Cerebellar cortex (tissue), 1 donor: ENCODE measurements around the gene FAM20A.
A peak's percentile ranks its signal among the peaks of the same experiment; 100 is the strongest.

Experiments used
- DNase-seq: peaks from one replicate; pipeline ENCODE4 v3.0.0-alpha.2; 2015; ENCODE audit warnings: low spot score

Gene FAM20A

GRCh38 chr17:68600931-68601564 lies at the start of gene FAM20A:
FAM20A (minus strand) TSS chr17:68601367; CDS start chr17:68600666, 701 bp downstream.
- no peak for DNase-seq

DNA sequence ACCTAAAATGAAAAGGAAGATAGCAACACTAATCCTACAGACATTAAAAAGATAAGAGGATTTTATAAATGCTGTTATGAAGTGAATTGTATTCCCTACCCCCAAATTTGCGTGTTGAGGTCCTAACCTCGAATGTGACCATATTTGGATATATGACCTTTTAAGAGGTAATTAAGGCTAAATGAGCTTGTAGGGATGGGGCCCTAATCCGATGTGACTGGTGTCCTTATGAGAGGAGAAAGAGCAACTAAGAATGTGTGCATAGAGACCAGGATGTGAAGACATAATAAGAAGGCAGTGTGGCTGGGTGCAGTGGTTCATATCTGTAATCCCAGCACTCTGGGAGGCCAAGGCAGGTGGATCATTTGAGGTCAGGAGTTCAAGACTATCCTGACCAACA lies 48.2 kb upstream of the FAM20A start:
- DNase-seq: no peak

DNA sequence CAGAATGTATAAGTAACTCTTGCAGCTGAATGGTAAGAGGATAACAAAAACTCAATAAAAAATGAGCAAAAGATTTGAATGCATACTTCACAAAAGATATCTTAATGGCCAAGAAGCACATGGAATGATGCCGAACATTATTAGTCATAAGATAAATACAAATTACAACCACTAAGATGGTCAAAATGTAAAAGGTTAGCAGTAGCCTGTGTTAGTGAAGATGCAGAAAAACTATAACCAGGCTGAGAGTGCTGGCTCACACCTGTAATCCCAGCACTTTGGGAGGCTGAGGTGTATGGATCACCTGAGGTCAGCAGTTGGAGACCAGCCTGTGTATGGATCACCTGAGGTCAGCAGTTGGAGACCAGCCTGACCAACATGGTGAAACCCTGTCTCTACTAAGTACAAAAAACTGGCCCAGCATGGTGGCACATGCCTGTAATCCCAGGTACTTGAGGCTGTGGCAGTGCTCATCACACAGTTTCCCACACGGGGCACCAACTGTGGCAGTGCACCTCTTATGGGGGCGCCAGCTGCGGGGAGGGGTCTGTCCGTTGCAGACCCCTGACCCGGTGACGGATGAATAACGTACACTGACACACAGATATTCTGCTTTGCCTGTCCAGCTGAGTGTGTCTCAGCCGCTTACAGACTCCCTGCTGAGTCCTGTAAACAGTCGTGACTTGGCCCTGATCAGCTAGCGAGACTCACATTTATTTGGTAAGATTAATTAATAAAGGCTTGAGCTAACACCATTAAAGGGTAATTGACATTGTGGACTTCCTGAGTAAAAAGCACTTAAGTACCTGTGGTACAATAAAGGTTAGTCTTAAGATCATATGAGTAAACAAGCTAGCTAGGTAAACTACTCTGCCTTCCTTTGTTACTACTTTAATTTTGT lies 45.7 kb upstream of the FAM20A start:
- no peak for DNase-seq

- DNase-seq: no peak
These were observed 40.9 kb upstream of the FAM20A start for GRCh38 chr17:68642118-68642412.

DNA sequence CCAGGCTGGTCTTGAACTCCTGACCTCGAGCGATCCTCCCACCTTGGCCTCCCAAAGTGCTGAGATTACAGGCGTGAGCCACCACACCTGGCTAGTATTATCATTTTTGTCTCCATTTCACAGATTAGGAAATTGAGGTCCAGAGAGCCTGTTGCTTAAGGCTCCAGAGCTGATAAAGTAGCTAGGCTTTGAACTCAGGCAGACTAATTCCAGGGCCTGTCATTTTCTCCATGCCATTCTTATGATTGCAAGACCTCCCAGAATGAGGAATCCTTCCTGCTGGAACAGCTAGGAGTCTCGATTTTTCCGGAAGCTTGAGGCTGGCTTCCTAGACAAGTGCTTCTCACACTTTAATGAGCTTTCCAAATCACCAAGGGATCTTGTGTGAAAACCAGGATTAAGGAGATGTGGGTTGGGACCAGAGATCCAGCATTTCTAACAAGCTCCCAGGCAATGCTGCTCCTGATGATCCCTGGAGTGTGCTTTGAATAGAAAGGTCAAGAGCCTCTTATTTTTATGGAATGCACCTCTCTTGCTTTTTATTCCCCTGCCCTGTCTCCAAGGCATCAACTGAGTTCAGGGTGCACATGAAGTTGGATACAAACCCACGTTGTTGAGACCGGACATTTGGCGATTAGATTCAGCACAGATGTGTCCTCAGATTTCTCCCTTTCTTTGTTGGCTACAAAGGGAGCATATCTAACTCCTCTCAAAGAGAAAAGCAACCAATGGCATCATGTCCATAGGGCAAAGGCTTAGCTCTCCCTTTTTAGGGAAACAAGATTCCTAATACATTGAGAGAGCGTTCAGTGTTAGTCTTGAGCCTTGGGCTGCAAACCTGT lies 40.3 kb upstream of the FAM20A start:
- no peak for DNase-seq

DNA sequence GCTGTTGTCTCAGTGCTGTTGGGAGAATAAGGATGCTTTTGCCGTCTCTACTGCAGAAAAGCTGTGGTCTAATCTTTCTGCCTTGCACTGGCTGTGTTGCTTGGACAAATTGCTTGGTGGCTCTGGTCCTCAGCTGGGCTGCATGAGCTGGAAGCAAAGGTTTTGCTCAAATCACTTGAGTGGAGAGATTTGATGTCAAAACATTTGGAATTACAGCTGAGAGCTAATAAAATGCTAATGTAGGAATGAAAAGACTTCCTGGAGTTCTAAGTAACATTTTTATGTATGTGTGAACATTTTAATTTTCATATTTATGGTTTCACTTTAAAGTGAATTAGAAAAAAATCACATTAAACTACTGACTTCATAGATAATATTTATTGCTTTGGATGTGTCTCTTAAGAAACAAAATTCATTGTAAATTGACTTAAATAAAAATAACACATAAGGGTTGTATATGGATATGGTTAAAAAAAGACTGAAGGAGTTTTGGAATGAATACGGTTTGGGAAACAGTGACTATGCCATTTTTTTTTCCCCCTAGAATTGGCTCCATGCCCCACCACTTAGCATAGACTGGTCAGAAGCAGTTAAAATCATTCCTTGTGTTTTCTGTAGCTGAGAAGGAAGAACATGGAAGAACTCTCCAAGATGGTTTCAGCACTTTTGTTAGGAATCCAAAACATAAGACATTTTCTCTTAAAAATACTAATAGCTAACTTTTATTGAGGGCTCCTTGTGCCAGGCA lies 39.2 kb upstream of the FAM20A start:
- DNase-seq: no peak

GRCh38 chr17:68634345-68634876 lies 33.2 kb upstream of the FAM20A start:
- no peak for DNase-seq

GRCh38 chr17:68628576-68628957 lies 27.4 kb upstream of the FAM20A start:
- DNase-seq: no peak

GRCh38 chr17:68627956-68628575 lies 26.9 kb upstream of the FAM20A start:
- DNase-seq: no peak

GRCh38 chr17:68624381-68624780 lies 23.2 kb upstream of the FAM20A start:
- no peak for DNase-seq

DNA sequence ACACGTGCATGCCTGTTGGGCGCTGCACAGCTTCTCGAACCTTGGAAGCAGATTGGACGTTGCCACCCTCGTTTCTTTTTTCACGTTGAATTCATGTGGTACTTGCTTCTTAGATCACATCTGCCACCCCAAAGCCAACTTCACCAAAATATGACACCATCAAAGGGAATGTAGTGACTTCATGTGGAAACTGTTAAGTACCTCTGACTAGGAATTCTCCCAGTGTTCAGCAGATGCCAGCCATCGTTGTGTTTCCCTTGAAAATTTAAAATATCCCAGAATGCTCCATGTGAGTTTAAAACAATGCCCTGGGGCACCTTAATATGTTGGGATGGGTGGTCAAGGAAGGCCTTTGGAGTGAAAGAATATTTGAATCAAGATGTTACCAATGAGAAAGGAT lies 22.6 kb upstream of the FAM20A start:
- DNase-seq: no peak

DNA sequence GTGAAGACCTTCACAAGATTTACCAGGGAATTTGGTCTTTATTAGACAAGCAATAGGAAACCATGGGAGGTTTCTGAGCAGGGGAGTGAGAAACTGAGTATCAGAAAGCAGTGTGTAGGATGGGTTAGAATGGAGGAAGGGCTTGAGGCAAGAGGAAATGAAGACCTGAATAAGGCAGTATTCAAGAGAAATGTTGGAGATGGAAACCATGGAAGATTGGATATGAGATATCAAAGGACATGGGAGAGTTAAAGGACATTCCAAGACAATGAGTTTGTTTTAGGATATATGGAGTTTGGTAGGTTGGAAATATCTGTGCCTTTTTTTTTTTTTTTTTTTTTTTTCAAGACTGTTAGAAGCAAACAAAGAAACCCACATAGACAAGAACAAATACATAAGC lies 21.3 kb upstream of the FAM20A start:
- no peak for DNase-seq

DNA sequence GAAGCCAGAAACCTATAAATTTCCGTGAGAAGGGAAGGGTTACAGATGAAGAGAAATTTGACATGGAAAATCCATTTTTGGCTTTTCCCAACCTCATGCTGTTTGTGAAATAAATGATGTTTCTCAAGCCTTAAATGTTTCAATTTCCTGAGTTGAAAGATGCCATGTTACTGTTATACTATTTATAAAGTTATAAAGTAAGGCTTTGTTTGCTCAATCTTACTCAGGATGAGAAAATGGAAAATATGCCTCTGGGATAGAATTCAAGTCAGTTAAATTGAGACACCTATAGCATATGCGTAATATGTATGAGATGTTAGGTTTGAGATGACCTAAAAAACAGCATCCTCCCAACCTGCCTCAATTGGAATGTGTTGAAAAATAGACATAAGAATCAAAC lies 19.9 kb upstream of the FAM20A start:
- no peak for DNase-seq

DNA sequence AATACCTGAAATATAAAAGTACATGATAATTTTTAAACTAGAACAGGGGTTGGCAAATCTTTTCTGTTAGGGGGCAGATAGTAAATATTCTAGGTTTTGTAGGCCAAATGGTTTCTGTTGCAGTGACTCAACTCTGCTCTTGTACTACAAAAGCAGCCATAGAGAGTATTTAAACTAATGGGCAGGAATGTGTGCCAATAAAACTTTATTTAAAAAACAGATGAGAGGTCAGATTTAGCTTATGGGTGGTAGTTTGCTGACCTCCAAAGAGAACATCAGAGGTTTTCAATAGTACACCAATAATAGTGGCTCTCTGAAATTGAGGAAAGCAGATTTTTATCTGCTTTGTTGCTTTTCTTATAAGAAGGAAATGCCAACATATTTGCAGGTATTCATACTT lies 15.2 kb upstream of the FAM20A start:
- DNase-seq: no peak

GRCh38 chr17:68614718-68615117 lies 13.6 kb upstream of the FAM20A start:
- DNase-seq: no peak

DNA sequence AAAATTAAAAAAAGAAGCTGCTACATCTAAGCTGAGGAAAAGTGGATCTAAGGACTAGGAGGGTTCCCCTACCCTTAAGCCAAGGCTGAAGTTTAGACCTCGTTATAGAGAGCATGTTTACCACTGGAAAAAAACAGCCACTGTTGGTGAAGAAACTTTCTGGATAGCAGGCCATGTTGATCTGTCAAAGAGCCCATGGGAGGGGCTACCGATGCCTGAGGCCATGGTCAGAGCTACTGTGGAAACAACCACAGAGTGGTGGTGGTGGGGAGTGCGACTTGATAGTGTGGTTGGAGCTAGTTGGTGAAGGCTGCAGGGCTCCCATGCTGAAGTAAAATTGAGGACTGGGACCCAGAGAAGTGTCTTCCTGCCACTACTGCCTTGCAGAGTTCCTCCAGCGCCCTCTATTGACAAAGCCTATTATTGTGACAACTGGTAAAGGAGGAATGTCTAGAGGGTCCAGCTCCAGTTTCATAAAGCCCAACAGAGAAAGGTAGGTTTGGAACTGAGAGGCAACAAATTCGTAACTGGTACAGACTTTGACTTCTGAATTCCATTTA lies 12.7 kb upstream of the FAM20A start:
- DNase-seq: peak; percentile 60

GRCh38 chr17:68612923-68613292 lies 11.7 kb upstream of the FAM20A start:
- no peak for DNase-seq

DNA sequence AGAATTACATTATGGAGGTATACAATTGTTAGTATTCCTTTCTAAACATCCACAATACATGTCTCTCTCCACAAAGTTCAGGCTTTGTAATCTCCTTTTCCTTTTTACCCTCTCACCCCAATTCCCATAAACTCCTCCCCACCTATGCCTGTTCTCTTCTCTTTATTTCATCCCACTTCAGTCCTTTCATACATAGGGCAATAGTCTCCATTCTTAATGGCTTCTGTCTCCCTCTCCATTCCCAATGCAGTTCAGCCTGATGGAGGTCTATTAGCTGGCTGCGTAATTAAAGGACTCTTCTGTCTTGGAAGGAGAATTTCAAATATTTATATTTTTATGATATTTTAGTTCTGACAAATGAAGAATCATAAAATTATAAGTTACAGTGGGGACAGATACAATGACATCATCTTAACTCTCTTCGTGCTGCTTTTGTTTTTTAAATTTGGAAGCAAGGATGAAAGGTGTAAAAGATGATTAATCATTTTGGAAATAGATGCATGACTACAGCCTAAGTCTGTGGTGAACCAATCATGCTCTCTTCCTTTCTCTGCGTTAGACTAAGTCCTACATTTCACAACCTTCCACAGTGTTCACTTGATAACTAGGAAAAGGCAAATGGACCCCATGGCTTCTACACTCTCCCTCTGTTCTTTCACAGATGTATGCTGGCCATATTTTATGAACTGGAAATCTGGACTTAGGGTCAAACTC lies 11.2 kb upstream of the FAM20A start:
- DNase-seq: no peak

GRCh38 chr17:68611353-68612208 lies 10.4 kb upstream of the FAM20A start:
- no peak for DNase-seq

DNA sequence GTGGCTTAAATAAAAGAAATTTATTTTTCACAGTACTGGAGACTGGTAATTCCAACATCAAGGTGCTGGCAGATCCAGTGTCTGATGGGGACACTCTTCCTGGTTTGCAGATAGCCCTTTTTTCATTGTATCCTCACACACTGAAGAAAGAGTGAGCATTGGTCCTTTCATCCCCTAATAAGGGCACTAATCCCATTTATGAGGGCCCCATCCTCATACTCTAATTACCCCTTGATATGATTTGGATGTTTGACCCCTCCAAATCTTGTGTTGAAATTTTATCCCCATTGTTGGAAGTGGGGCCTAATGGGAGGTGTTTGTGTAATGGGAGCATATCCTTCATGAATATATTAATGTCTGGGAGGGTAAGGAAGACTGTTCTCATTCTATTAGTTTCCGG lies 9.4 kb upstream of the FAM20A start:
- no peak for DNase-seq
